ENCODE results near the gene KCNQ1OT1.

The KCNQ1OT1 gene

GRCh38 chr11:2699531-2700414 lies at the start of gene KCNQ1OT1:
Gene KCNQ1OT1, minus strand, starts transcription at chr11:2699994.
- DNase-seq, result peak; percentile 94

GRCh38 chr11:2748814-2749554 lies 49.2 kb upstream of the KCNQ1OT1 start:
- no peak for DNase-seq

- no peak for DNase-seq
Observed at GRCh38 chr11:2748061-2748813, 48.4 kb upstream of the KCNQ1OT1 start.

GRCh38 chr11:2747248-2748027 lies 47.6 kb upstream of the KCNQ1OT1 start:
- no peak for DNase-seq

GRCh38 chr11:2746401-2747247 lies 46.8 kb upstream of the KCNQ1OT1 start:
- DNase-seq, result no peak

- no peak for DNase-seq
Observed at GRCh38 chr11:2745511-2745910, 45.7 kb upstream of the KCNQ1OT1 start.

GRCh38 chr11:2744166-2744565 lies 44.4 kb upstream of the KCNQ1OT1 start:
- DNase-seq, result no peak

- no peak for DNase-seq
Observed at GRCh38 chr11:2743427-2744110, 43.8 kb upstream of the KCNQ1OT1 start.

- no peak for DNase-seq
Observed at GRCh38 chr11:2742611-2743426, 43.0 kb upstream of the KCNQ1OT1 start.

GRCh38 chr11:2742201-2742600 lies 42.4 kb upstream of the KCNQ1OT1 start:
- no peak for DNase-seq

GRCh38 chr11:2741377-2742131 lies 41.8 kb upstream of the KCNQ1OT1 start:
- DNase-seq, result no peak

GRCh38 chr11:2741006-2741376 lies 41.2 kb upstream of the KCNQ1OT1 start:
- no peak for DNase-seq

GRCh38 chr11:2740275-2740940 lies 40.6 kb upstream of the KCNQ1OT1 start:
- no peak for DNase-seq

- DNase-seq, result no peak
Observed at GRCh38 chr11:2739531-2740274, 39.9 kb upstream of the KCNQ1OT1 start.

- DNase-seq, result no peak
Observed at GRCh38 chr11:2738551-2739431, 39.0 kb upstream of the KCNQ1OT1 start.

- no peak for DNase-seq
Observed at GRCh38 chr11:2737866-2738265, 38.1 kb upstream of the KCNQ1OT1 start.

- DNase-seq, result no peak
Observed at GRCh38 chr11:2737226-2737590, 37.4 kb upstream of the KCNQ1OT1 start.

Measured in right forelimb (tissue), 1 donor.